ENCODE results near the gene CD6. TPM values are rescaled to one million over a fixed set of nuclear protein-coding genes. Genes with fewer than 3 reads are reported as not detected.

The CD6 gene
- total RNA-seq, 3 donors from 2014 or later (not counting 1 experiment from before 2014, with no cell fraction given), result 18.9 to 111 (median 85.6) TPM

DNA sequence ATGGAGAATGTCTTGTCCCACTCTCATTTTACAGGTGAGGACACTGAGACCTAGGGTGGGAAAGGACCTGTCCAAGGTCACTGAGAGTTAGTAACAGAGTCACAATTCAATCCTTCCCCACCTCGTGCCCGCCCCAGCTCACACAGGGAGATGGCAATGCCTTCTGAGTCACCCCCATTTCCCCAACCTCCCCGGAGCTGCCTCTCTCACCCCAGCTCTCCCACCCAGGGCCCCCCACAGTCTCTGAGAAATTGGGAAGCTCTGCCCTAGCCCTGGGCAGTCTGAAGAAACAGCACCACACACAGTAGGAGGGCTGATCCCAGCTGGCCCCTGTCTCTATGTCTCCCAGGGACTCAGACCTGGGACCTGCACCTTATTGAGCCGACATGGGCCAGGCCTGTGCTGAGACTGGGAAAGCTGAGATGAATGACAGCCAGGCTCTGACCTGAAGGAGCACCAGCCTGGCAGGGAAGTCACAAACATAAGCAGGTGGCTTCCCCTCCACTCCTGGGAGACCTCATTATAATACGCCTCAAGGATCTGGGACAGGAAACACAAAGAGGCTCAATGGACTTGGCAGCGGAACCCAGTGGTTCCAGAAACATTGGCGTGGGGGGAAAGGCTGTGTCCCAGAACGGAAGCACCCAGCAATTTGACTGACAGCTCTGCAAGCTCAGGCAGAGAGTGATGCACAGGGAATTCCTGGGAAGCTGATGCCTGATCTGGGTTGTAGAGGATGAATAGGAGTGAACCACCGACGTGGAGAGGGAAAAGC, 51.0 kb downstream of the CD6 start:
- Mint-ChIP-seq H3K4me3 (no peak overlapping the region), H3K4me1 (peaks cover 36 to 40% of the 10 kb centered on the region in 2 donors), H3K9me3 (no peaks in the 10 kb centered on the region), H3K27me3 (ENCODE audit: low read depth in 2 of 2) (peaks cover 5 to 19% of the 10 kb centered on the region in 2 donors), H3K27ac (peak overlapping the region; percentile 42 to 73), H3K36me3 (no peaks in the 10 kb centered on the region)
- ATAC-seq, result no peak
- no peaks in the 10 kb centered on the region for H3K27me3 ChIP-seq (ENCODE audit: control insufficient read depth, insufficient read depth, low read length)
- TF ChIP-seq, protein P1, sequence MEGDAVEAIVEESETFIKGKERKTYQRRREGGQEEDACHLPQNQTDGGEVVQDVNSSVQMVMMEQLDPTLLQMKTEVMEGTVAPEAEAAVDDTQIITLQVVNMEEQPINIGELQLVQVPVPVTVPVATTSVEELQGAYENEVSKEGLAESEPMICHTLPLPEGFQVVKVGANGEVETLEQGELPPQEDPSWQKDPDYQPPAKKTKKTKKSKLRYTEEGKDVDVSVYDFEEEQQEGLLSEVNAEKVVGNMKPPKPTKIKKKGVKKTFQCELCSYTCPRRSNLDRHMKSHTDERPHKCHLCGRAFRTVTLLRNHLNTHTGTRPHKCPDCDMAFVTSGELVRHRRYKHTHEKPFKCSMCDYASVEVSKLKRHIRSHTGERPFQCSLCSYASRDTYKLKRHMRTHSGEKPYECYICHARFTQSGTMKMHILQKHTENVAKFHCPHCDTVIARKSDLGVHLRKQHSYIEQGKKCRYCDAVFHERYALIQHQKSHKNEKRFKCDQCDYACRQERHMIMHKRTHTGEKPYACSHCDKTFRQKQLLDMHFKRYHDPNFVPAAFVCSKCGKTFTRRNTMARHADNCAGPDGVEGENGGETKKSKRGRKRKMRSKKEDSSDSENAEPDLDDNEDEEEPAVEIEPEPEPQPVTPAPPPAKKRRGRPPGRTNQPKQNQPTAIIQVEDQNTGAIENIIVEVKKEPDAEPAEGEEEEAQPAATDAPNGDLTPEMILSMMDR (IDR thresholded peaks at IDR 0.05), result no peak
- H3K4me3 ChIP-seq (ENCODE audit: low read length), result no peak overlapping the region
- no peaks in the 10 kb centered on the region for H3K36me3 ChIP-seq (ENCODE audit: control insufficient read depth, insufficient read depth, low read length)
- intact Hi-C loops (cut with micrococcal nuclease), result no loop called here
- H3K27ac ChIP-seq (ENCODE audit: low read length), result peak overlapping the region; percentile 65
- WGBS (ENCODE audit: insufficient coverage), result 68% methylated on average over 10 of the region's 10 CpGs
- peak in 1 of 2 donors; percentile 58 for DNase-seq
- H3K4me1 ChIP-seq (ENCODE audit: control insufficient read depth, insufficient read depth, low read length), result peaks cover 56% of the 10 kb centered on the region
- H3K9me3 ChIP-seq (ENCODE audit: control insufficient read depth, insufficient read depth, low read length), result no peaks in the 10 kb centered on the region

DNA sequence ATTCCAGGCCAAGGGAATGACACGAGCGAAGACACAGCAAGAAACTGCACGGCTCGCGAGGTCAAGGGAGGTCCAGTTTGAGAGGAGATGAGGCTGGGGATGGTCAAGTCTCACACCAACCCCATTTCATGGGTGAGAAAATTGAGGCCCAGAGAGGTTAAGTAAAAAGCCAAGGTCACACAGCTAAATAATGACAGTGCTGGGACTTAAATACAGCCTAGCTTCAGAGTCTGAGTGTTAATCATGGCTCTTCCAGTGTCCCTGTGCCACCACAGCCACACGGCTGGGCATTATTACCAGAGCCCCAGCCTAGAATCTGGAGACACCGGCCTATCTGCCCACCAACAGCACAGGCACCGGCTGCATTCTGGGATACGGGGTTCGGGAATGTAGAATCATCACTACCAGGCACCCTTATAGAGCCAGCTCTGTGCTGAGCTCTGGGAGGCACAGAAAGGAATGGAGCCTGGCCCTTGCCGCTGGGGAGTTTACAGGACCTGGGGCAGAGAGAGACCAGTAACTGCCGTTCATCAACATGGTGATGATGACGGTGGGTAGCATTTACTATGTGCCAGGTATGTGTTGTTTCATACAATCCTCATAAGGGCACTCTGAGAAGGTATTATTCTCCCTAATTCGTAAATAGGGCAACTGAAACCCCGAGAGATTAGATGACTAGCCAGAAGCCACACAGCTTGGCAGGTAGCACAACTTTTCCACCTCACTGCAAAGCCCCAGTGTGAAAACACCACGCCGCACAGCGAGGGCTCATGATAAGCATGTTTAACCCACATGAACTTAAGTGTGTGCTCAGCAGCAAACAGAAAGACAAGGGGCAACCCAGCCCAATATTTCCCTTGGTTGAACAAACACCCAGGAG, 51.8 kb downstream of the CD6 start:
- intact Hi-C loops (cut with micrococcal nuclease), result no loop called here
- peaks cover 64% of the 10 kb centered on the region for H3K4me1 ChIP-seq (ENCODE audit: control insufficient read depth, insufficient read depth, low read length)
- peak overlapping the region; percentile 16 for H3K27ac ChIP-seq (ENCODE audit: low read length)
- Mint-ChIP-seq H3K27me3 (ENCODE audit: low read depth in 2 of 2) (peaks cover 10 to 25% of the 10 kb centered on the region in 2 donors), H3K27ac (peak overlapping the region in 1 of 2 donors; percentile 53), H3K36me3 (no peaks in the 10 kb centered on the region), H3K4me3 (no peak overlapping the region), H3K4me1 (peaks cover 44 to 48% of the 10 kb centered on the region in 2 donors), H3K9me3 (no peaks in the 10 kb centered on the region)
- H3K36me3 ChIP-seq (ENCODE audit: control insufficient read depth, insufficient read depth, low read length), result no peaks in the 10 kb centered on the region
- H3K27me3 ChIP-seq (ENCODE audit: control insufficient read depth, insufficient read depth, low read length), result no peaks in the 10 kb centered on the region
- whole genome bisulfite sequencing (ENCODE audit: insufficient coverage), result 68% methylated on average over 18 of the region's 18 CpGs
- peak in 1 of 2 donors; percentile 84 for DNase-seq
- no peak overlapping the region for H3K4me3 ChIP-seq (ENCODE audit: low read length)
- H3K9me3 ChIP-seq (ENCODE audit: control insufficient read depth, insufficient read depth, low read length), result no peaks in the 10 kb centered on the region
- TF ChIP-seq, protein P1 (IDR thresholded peaks at IDR 0.05), result no peak
- ATAC-seq, result peak in 1 of 3 donors; percentile 37

DNA sequence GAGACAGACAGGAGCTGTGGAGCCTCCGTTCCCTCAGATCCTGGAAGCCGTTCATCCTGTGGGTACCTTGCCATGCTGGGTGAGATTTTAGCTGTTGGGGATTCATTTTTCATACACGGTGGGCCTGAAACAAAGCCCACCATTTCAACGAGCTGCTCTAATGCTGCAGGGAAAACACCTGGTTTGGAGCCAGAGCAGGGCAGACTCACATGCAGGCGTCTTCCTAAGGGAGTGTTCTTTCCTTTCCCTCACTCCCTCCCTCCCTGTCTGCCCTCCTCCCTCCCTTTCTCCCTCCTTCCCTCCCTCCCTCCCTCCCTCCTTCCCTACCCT, 52.5 kb downstream of the CD6 start:
- Mint-ChIP-seq H3K36me3 (no peaks in the 10 kb centered on the region), H3K9me3 (no peaks in the 10 kb centered on the region), H3K4me1 (peaks cover 47 to 52% of the 10 kb centered on the region in 2 donors), H3K4me3 (no peak overlapping the region), H3K27ac (no peak overlapping the region), H3K27me3 (ENCODE audit: low read depth in 2 of 2) (peaks cover 10 to 25% of the 10 kb centered on the region in 2 donors)
- peak overlapping the region; percentile 16 for H3K27ac ChIP-seq (ENCODE audit: low read length)
- H3K4me3 ChIP-seq (ENCODE audit: low read length), result no peak overlapping the region
- TF ChIP-seq, protein P1 (IDR thresholded peaks at IDR 0.05), result no peak
- no peaks in the 10 kb centered on the region for H3K36me3 ChIP-seq (ENCODE audit: control insufficient read depth, insufficient read depth, low read length)
- ATAC-seq, result no peak
- peaks cover 67% of the 10 kb centered on the region for H3K4me1 ChIP-seq (ENCODE audit: control insufficient read depth, insufficient read depth, low read length)
- WGBS (ENCODE audit: insufficient coverage), result 67% methylated on average over 5 of the region's 5 CpGs
- no peak for DNase-seq
- H3K27me3 ChIP-seq (ENCODE audit: control insufficient read depth, insufficient read depth, low read length), result no peaks in the 10 kb centered on the region
- H3K9me3 ChIP-seq (ENCODE audit: control insufficient read depth, insufficient read depth, low read length), result no peaks in the 10 kb centered on the region
- intact Hi-C loops (cut with micrococcal nuclease), result no loop called here
